ENCODE measurements around the gene ASRGL1.
"Not testable (repeated sequence)": the region's sequence is repeated elsewhere in the genome, so short reads cannot be mapped to it uniquely, and the experiment has no call there.

Gene ASRGL1

GRCh38 chr11:62315431-62315830 is 21.8 kb upstream of the ASRGL1 start:
- Mint-ChIP-seq H3K4me3 (no peak overlapping the region), H3K9me3 (no peaks in the 10 kb centered on the region), H3K27ac (no peak overlapping the region), H3K36me3 (ENCODE audit: low read depth) (no peaks in the 10 kb centered on the region), H3K27me3 (ENCODE audit: low read depth, poor library complexity) (peaks cover 57% of the 10 kb centered on the region), H3K4me1 (no peaks in the 10 kb centered on the region)
- no peak for TF ChIP-seq CTCF (IDR thresholded peaks at IDR 0.05)
- DNase-seq = no peak

GRCh38 chr11:62322524-62322923 is 14.7 kb upstream of the ASRGL1 start:
- Mint-ChIP-seq H3K36me3 (ENCODE audit: low read depth) (no peaks in the 10 kb centered on the region), H3K27me3 (ENCODE audit: low read depth, poor library complexity) (peaks cover 41% of the 10 kb centered on the region), H3K4me3 (no peak overlapping the region), H3K9me3 (no peaks in the 10 kb centered on the region), H3K27ac (no peak overlapping the region), H3K4me1 (peaks cover 25% of the 10 kb centered on the region)
- no peak for TF ChIP-seq CTCF (IDR thresholded peaks at IDR 0.05)
- DNase-seq = no peak

- H3K4me1 Mint-ChIP-seq = peaks cover 30% of the 10 kb centered on the region
These were observed 12.3 kb upstream of the ASRGL1 start for GRCh38 chr11:62324731-62325556.

GRCh38 chr11:62325781-62326180 is 11.5 kb upstream of the ASRGL1 start:
- peak overlapping the region; percentile 71 for H3K27ac Mint-ChIP-seq

More at GRCh38 chr11:62324731-62325556, 12.3 kb upstream of the ASRGL1 start:
- H3K36me3 Mint-ChIP-seq (ENCODE audit: low read depth) = no peaks in the 10 kb centered on the region
- no peak overlapping the region for H3K27ac Mint-ChIP-seq
- H3K27me3 Mint-ChIP-seq (ENCODE audit: low read depth, poor library complexity) = peaks cover 46% of the 10 kb centered on the region
- H3K9me3 Mint-ChIP-seq = no peaks in the 10 kb centered on the region
- no peak overlapping the region for H3K4me3 Mint-ChIP-seq
- DNase-seq = peak; percentile 68
- TF ChIP-seq CTCF (IDR thresholded peaks at IDR 0.05) = peak; percentile 64

GRCh38 chr11:62326719-62327118 is 10.5 kb upstream of the ASRGL1 start:
- not testable (repeated sequence) for H3K27ac Mint-ChIP-seq; H3K36me3 Mint-ChIP-seq (ENCODE audit: low read depth); DNase-seq; H3K4me3 Mint-ChIP-seq; H3K9me3 Mint-ChIP-seq
- Mint-ChIP-seq H3K27me3 (ENCODE audit: low read depth, poor library complexity) (peaks cover 52% of the 10 kb centered on the region), H3K4me1 (peaks cover 30% of the 10 kb centered on the region)

More at GRCh38 chr11:62325781-62326180, 11.5 kb upstream of the ASRGL1 start:
- H3K4me3 Mint-ChIP-seq; H3K9me3 Mint-ChIP-seq; DNase-seq; H3K36me3 Mint-ChIP-seq (ENCODE audit: low read depth): not testable (repeated sequence)
- Mint-ChIP-seq H3K27me3 (ENCODE audit: low read depth, poor library complexity) (peaks cover 49% of the 10 kb centered on the region), H3K4me1 (peaks cover 30% of the 10 kb centered on the region)

GRCh38 chr11:62327541-62327940 is 9.7 kb upstream of the ASRGL1 start:
- H3K36me3 Mint-ChIP-seq (ENCODE audit: low read depth); H3K27ac Mint-ChIP-seq; H3K4me3 Mint-ChIP-seq; DNase-seq; H3K9me3 Mint-ChIP-seq: not testable (repeated sequence)
- H3K4me1 Mint-ChIP-seq = peaks cover 30% of the 10 kb centered on the region
- peaks cover 59% of the 10 kb centered on the region for H3K27me3 Mint-ChIP-seq (ENCODE audit: low read depth, poor library complexity)

GRCh38 chr11:62331264-62331663 is 6.0 kb upstream of the ASRGL1 start:
- not testable (repeated sequence) for H3K36me3 Mint-ChIP-seq (ENCODE audit: low read depth); DNase-seq; H3K4me3 Mint-ChIP-seq; H3K27ac Mint-ChIP-seq
- Mint-ChIP-seq H3K4me1 (peaks cover 17% of the 10 kb centered on the region), H3K9me3 (peaks cover 12% of the 10 kb centered on the region), H3K27me3 (ENCODE audit: low read depth, poor library complexity) (peaks cover 71% of the 10 kb centered on the region)

- Mint-ChIP-seq H3K27me3 (ENCODE audit: low read depth, poor library complexity) (peaks cover 90% of the 10 kb centered on the region), H3K9me3 (peaks cover 14% of the 10 kb centered on the region), H3K4me1 (peaks cover 9% of the 10 kb centered on the region), H3K27ac (no peak overlapping the region), H3K36me3 (ENCODE audit: low read depth) (peaks cover 5% of the 10 kb centered on the region), H3K4me3 (no peak overlapping the region)
- no peak for TF ChIP-seq CTCF (IDR thresholded peaks at IDR 0.05)
- no peak for DNase-seq
These were observed 3.5 kb upstream of the ASRGL1 start for GRCh38 chr11:62333768-62334167.

GRCh38 chr11:62336949-62337302 is 322 bp upstream of the ASRGL1 start:
- Mint-ChIP-seq H3K27me3 (ENCODE audit: low read depth, poor library complexity) (peaks cover 76% of the 10 kb centered on the region), H3K4me3 (peak overlapping the region; percentile 90)
- not testable (repeated sequence) for H3K9me3 Mint-ChIP-seq; H3K36me3 Mint-ChIP-seq (ENCODE audit: low read depth); H3K4me1 Mint-ChIP-seq; H3K27ac Mint-ChIP-seq; DNase-seq
